Astrocyte of the hippocampus (primary cell): Measurements from ENCODE around the gene ITGA8.
A peak's percentile ranks its signal among the peaks of the same experiment; 100 is the strongest.
"Not testable (repeated sequence)": the region's sequence is repeated elsewhere in the genome, so short reads cannot be mapped to it uniquely, and the experiment has no call there.

Experiments
- DNase-seq: peaks from one replicate; pipeline ENCODE4 v3.0.0; 2011; ENCODE audit warnings: low read depth, low spot score

ITGA8 gene

GRCh38 chr10:15609246-15609645, 110.5 kb downstream of the ITGA8 start:
- DNase-seq: no peak

- no peak for DNase-seq
Measured at GRCh38 chr10:15606377-15606776, 113.3 kb downstream of the ITGA8 start.

- no peak for DNase-seq
Measured at GRCh38 chr10:15605740-15606369, 113.9 kb downstream of the ITGA8 start.

GRCh38 chr10:15603446-15604011, 116.2 kb downstream of the ITGA8 start:
- DNase-seq: no peak

- DNase-seq: no peak
Measured at GRCh38 chr10:15601819-15602218, 117.9 kb downstream of the ITGA8 start.

- no peak for DNase-seq
Measured at GRCh38 chr10:15595260-15595659, 124.5 kb downstream of the ITGA8 start.

GRCh38 chr10:15591937-15592336, 127.8 kb downstream of the ITGA8 start:
- no peak for DNase-seq

GRCh38 chr10:15591431-15591830, 128.3 kb downstream of the ITGA8 start:
- no peak for DNase-seq

- DNase-seq: no peak
Measured at GRCh38 chr10:15588635-15589508, 130.8 kb downstream of the ITGA8 start.

GRCh38 chr10:15588151-15588550, 131.6 kb downstream of the ITGA8 start:
- no peak for DNase-seq

GRCh38 chr10:15587271-15587670, 132.5 kb downstream of the ITGA8 start:
- DNase-seq: no peak

- DNase-seq: peak; percentile 47
Measured at GRCh38 chr10:15585303-15585715, 134.4 kb downstream of the ITGA8 start.

- DNase-seq: not testable (repeated sequence)
Measured at GRCh38 chr10:15582972-15583371, 136.8 kb downstream of the ITGA8 start.

- no peak for DNase-seq
Measured at GRCh38 chr10:15579605-15580004, 140.1 kb downstream of the ITGA8 start.

- no peak for DNase-seq
Measured at GRCh38 chr10:15572531-15573045, 147.1 kb downstream of the ITGA8 start.

GRCh38 chr10:15571575-15571974, 148.1 kb downstream of the ITGA8 start:
- peak; percentile 9 for DNase-seq

- DNase-seq: no peak
Measured at GRCh38 chr10:15570738-15571339, 148.9 kb downstream of the ITGA8 start.

- DNase-seq: no peak
Measured at GRCh38 chr10:15567952-15568351, 151.8 kb downstream of the ITGA8 start.

- DNase-seq: no peak
Measured at GRCh38 chr10:15563246-15563645, 156.5 kb downstream of the ITGA8 start.

GRCh38 chr10:15562578-15562977, 157.1 kb downstream of the ITGA8 start:
- no peak for DNase-seq

- DNase-seq: no peak
Measured at GRCh38 chr10:15562116-15562515, 157.6 kb downstream of the ITGA8 start.

GRCh38 chr10:15558136-15558535, 161.6 kb downstream of the ITGA8 start:
- no peak for DNase-seq
